Measurements from ENCODE around the gene AIFM3. TPM values are rescaled to one million over a fixed set of nuclear protein-coding genes. Genes with fewer than 3 reads are reported as not detected.

The AIFM3 gene
- total and polyA plus RNA-seq, 2 donors (not counting 1 experiment from before 2014, with no cell fraction given), result 3.0 to 6.0 TPM

GRCh38 chr22:20991252-20992055 lies 24.4 kb downstream of the AIFM3 start:
- Histone ChIP-seq H3K27ac (ENCODE audit: low read length in 2 of 2) (no peak overlapping the region), H4K20me1 (ENCODE audit: control insufficient read depth, insufficient read depth, low read length, poor library complexity, severe bottlenecking) (no peaks in the 10 kb centered on the region), H3K4me2 (replicated peaks; ENCODE audit: low read depth, low read length, poor library complexity, severe bottlenecking) (no peak overlapping the region), H2AFZ (ENCODE audit: insufficient read depth, low read depth, low read length, poor library complexity, severe bottlenecking) (no peak overlapping the region), H3K27me3 (replicated peaks in 1 of 4; ENCODE audit: control extremely low read depth in 1 of 4, control insufficient read depth in 3 of 4, insufficient read depth in 4 of 4, low read length in 3 of 4) (no peaks in the 10 kb centered on the region), H3K9me3 (ENCODE audit: control extremely low read depth in 1 of 3, control insufficient read depth in 2 of 3, insufficient read depth in 1 of 3, low read length in 2 of 3) (no peaks in the 10 kb centered on the region), H3K9ac (ENCODE audit: low read length) (no peak overlapping the region), H3K79me2 (ENCODE audit: control insufficient read depth, insufficient read depth, low read length) (no peaks in the 10 kb centered on the region), H3K36me3 (replicated peaks in 1 of 2; ENCODE audit: control extremely low read depth in 1 of 2, control insufficient read depth in 1 of 2, extremely low read depth in 1 of 2, insufficient read depth in 2 of 2, low read length in 1 of 2) (peaks cover 0 to 23% of the 10 kb centered on the region in 2 experiments), H3K4me3 (ENCODE audit: control extremely low read depth in 1 of 5, extremely low read depth in 1 of 5, insufficient read depth in 1 of 5, low read depth in 2 of 5, low read length in 4 of 5) (no peak overlapping the region), H3K4me1 (ENCODE audit: control insufficient read depth in 2 of 2, insufficient read depth in 2 of 2, low read length in 2 of 2) (no peaks in the 10 kb centered on the region)
- Mint-ChIP-seq H3K27me3 (no peaks in the 10 kb centered on the region), H3K9me3 (ENCODE audit: insufficient read depth) (no peaks in the 10 kb centered on the region), H3K4me3 (no peak overlapping the region), H3K4me1 (no peaks in the 10 kb centered on the region), H3K27ac (no peak overlapping the region)
- 93% methylated on average over 22 of the region's 24 CpGs for WGBS (ENCODE audit: insufficient coverage)
- CTCF ChIA-PET, result no interaction called here
- ATAC-seq (ENCODE audit: low read depth) (no peak), DNase-seq (no peak)
- intact Hi-C loops (cut with micrococcal nuclease), result no loop called here
- no peak for TF ChIP-seq EZH2 (IDR thresholded peaks at IDR 0.05; ENCODE audit: borderline replicate concordance, insufficient read depth, low read depth, low read length, poor library complexity, severe bottlenecking)
- no peak for TF ChIP-seq CTCF (IDR thresholded peaks at IDR 0.05)
- POLR2A ChIA-PET, result no interaction called here

GRCh38 chr22:20992056-20992442 lies 25.0 kb downstream of the AIFM3 start:
- TF ChIP-seq CTCF (IDR thresholded peaks at IDR 0.05) (no peak), EZH2 (IDR thresholded peaks at IDR 0.05; ENCODE audit: borderline replicate concordance, insufficient read depth, low read depth, low read length, poor library complexity, severe bottlenecking) (no peak)
- Mint-ChIP-seq H3K27me3 (no peaks in the 10 kb centered on the region), H3K4me1 (no peaks in the 10 kb centered on the region), H3K4me3 (no peak overlapping the region), H3K27ac (no peak overlapping the region), H3K9me3 (ENCODE audit: insufficient read depth) (no peaks in the 10 kb centered on the region)
- intact Hi-C loops (cut with micrococcal nuclease), result no loop called here
- Histone ChIP-seq H3K36me3 (replicated peaks in 1 of 2; ENCODE audit: control extremely low read depth in 1 of 2, control insufficient read depth in 1 of 2, extremely low read depth in 1 of 2, insufficient read depth in 2 of 2, low read length in 1 of 2) (peaks cover 0 to 23% of the 10 kb centered on the region in 2 experiments), H3K9me3 (ENCODE audit: control extremely low read depth in 1 of 3, control insufficient read depth in 2 of 3, insufficient read depth in 1 of 3, low read length in 2 of 3) (no peaks in the 10 kb centered on the region), H3K27me3 (replicated peaks in 1 of 4; ENCODE audit: control extremely low read depth in 1 of 4, control insufficient read depth in 3 of 4, insufficient read depth in 4 of 4, low read length in 3 of 4) (no peaks in the 10 kb centered on the region), H4K20me1 (ENCODE audit: control insufficient read depth, insufficient read depth, low read length, poor library complexity, severe bottlenecking) (no peaks in the 10 kb centered on the region), H3K4me1 (ENCODE audit: control insufficient read depth in 2 of 2, insufficient read depth in 2 of 2, low read length in 2 of 2) (no peaks in the 10 kb centered on the region), H2AFZ (ENCODE audit: insufficient read depth, low read depth, low read length, poor library complexity, severe bottlenecking) (no peak overlapping the region), H3K4me3 (ENCODE audit: control extremely low read depth in 1 of 5, extremely low read depth in 1 of 5, insufficient read depth in 1 of 5, low read depth in 2 of 5, low read length in 4 of 5) (no peak overlapping the region), H3K79me2 (ENCODE audit: control insufficient read depth, insufficient read depth, low read length) (no peaks in the 10 kb centered on the region), H3K27ac (ENCODE audit: low read length in 2 of 2) (no peak overlapping the region), H3K9ac (ENCODE audit: low read length) (no peak overlapping the region), H3K4me2 (replicated peaks; ENCODE audit: low read depth, low read length, poor library complexity, severe bottlenecking) (no peak overlapping the region)
- POLR2A ChIA-PET, result no interaction called here
- CTCF ChIA-PET, result no interaction called here
- DNase-seq (no peak), ATAC-seq (ENCODE audit: low read depth) (no peak)
- WGBS (ENCODE audit: insufficient coverage), result 90% methylated on average over 7 of the region's 7 CpGs
